GM12872 (cell line): ENCODE results near the gene CYRIA.

Experiments used
- TF ChIP-seq, protein P1 (sequence below): IDR thresholded peaks from 3 replicates; pipeline ENCODE4 v1.5.1; 2011; ENCODE audit warnings: low read depth, mild to moderate bottlenecking, low read length, moderate library complexity; ENCODE audit not compliant: insufficient read depth

Gene CYRIA

GRCh38 chr2:16680781-16681180 is 15.1 kb upstream of the CYRIA start:
- TF ChIP-seq, protein P1, sequence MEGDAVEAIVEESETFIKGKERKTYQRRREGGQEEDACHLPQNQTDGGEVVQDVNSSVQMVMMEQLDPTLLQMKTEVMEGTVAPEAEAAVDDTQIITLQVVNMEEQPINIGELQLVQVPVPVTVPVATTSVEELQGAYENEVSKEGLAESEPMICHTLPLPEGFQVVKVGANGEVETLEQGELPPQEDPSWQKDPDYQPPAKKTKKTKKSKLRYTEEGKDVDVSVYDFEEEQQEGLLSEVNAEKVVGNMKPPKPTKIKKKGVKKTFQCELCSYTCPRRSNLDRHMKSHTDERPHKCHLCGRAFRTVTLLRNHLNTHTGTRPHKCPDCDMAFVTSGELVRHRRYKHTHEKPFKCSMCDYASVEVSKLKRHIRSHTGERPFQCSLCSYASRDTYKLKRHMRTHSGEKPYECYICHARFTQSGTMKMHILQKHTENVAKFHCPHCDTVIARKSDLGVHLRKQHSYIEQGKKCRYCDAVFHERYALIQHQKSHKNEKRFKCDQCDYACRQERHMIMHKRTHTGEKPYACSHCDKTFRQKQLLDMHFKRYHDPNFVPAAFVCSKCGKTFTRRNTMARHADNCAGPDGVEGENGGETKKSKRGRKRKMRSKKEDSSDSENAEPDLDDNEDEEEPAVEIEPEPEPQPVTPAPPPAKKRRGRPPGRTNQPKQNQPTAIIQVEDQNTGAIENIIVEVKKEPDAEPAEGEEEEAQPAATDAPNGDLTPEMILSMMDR, result no peak

GRCh38 chr2:16680304-16680703 is 14.7 kb upstream of the CYRIA start:
- TF ChIP-seq, protein P1, result no peak

- TF ChIP-seq, protein P1, result no peak
Observed at GRCh38 chr2:16678964-16679363, 13.3 kb upstream of the CYRIA start.

DNA sequence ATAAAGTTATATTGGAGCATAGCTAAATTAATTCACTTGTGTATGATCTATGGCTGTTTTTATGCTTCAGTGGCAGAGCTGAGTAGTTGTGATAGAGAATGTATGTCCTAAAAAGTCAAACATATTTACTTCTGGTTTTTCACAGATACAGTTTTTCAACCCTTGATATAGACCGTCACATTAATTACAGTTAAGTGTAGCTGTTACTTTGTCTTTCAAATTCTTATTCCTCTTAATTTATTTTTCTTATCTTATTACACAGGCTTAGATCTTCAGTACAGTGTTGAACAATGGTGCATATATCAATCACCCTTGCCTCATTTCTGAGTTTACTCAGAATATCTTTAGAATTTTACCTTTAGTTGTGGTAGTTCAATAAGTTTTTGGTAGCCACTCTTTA is 12.2 kb upstream of the CYRIA start:
- TF ChIP-seq, protein P1, result no peak

DNA sequence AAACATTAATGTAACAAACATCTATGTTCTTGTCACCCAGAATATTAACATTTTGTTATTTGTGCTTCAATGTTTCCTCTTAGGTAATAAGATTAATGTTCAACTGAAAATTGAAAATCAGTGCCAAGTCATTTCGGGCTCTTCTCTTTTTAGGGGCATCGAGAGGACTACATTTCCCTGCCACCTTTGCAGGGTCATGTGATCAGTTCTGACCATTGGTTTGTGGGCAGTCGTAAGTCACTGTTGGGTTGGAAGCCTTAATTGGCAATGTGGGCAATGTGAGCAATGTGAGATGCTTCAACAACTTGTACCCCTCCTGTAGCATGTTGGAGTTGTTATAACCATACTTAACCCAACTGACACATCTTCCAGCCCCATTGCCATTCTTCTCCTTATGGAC is 10.1 kb upstream of the CYRIA start:
- TF ChIP-seq, protein P1, result no peak

- TF ChIP-seq, protein P1, result no peak
Observed at GRCh38 chr2:16674154-16674553, 8.5 kb upstream of the CYRIA start.

DNA sequence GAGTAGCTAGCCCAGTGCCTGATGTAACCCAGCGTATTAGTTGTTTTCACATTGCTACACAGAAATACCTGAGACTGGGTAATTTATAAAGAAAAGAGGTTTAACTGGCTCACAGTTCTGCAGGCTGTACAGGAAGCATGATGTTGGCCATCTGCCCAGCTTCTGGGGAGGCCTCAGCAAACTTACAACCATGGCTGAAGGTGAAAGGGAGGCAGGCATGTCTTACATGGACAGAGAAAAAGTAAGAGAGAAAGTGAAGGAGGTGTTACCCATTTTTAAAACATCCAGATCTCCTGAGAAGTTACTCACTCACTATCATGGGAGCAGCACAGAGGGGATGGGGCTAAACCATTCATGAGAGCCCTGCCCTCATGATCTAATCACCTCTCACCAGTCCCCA is 6.1 kb upstream of the CYRIA start:
- TF ChIP-seq, protein P1, result no peak

GRCh38 chr2:16669388-16669787 is 3.8 kb upstream of the CYRIA start:
- TF ChIP-seq, protein P1, result no peak
